Activated CD4-positive, alpha-beta T cell treated with anti-CD3 and anti-CD28 coated beads, Interleukin-2, amount 50 U/mL, for 1 hour (primary cell): ENCODE results near the gene ELK1.
"Not testable (repeated sequence)": the region's sequence is repeated elsewhere in the genome, so short reads cannot be mapped to it uniquely, and the experiment has no call there.

Source experiments
- DNase-seq: peaks from one replicate; pipeline ENCODE4 v3.0.0-alpha.2; 2020

Gene ELK1

GRCh38 chrX:47610511-47610910, 39.9 kb downstream of the ELK1 start:
- DNase-seq: no peak

GRCh38 chrX:47608130-47608810, 42.1 kb downstream of the ELK1 start:
- DNase-seq: no peak

DNA sequence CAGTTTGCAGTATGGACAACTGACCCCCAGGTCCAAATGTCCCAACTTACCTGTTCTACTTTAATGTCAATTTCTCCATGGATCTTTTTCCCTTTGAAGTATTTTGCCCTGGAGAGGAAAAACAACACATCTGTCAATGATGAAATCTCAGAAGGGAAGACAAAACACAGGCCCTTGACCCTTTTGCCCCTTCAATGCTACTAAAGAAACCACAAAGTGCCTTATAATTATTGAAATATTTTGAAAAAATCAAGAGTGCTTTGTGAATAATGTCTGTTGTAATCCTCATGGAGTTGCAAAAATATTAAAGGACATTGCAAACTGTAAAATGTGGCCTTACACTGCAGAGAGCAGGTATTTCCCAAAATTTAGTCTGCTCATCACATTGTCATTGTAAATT, 43.3 kb downstream of the ELK1 start:
- DNase-seq: no peak

- DNase-seq: no peak
Measured at GRCh38 chrX:47605024-47605423, 45.3 kb downstream of the ELK1 start.

DNA sequence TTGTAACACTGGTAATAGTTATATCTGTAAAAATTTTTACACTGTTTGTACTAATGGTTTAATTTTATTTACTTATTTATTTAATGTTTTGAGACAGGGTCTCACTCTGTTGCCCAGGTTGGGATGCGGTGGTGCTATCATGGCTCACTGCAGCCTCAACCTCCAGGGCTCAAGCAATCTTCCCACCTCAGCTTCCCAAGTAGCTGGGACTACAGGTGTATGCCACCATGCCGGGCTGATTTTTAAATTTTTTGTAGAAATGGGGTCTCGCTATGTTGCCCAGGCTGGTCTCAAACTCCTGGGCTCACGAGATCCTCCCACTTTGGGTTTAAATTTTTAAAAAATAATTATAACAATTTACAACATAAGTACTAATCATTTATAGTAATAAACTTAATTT, 47.2 kb downstream of the ELK1 start:
- DNase-seq: not testable (repeated sequence)

DNA sequence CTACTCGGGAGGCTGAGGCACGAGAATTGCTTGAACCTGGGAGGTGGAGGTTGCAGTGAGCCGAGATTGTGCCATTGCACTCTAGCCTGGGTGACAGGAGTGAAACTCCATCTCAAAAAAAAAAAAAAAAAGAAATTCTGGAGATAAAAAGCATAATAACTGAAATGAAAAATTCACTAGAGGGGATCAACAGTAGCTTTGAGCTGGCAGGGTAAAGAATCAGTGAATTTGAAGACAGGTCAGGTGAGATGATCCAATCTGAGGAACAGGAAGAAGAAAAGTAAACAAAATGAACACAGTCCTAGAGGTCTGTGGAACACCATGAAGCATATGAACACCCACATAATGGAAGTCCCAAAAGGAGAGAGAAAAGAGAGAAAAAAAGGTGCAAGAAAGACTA, 53.1 kb downstream of the ELK1 start:
- DNase-seq: no peak

DNA sequence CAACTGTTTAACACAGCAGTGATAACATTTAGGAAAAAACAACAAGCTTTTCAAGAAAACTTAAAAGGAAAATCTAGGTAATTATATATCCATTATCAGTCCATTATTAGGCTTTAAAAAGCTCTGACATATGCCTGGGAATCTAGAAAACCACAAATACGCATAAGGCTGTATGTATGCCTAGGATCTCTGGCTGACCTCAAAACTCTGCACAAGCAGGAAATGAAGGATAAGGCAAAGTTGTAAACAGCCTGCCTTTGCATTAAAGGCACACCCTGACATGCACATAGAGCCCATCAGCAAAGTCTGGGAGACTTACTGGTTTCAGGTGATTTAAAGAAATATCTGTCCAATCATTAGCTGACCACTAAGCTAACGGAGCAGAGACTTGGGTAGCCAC, 54.1 kb downstream of the ELK1 start:
- no peak for DNase-seq

DNA sequence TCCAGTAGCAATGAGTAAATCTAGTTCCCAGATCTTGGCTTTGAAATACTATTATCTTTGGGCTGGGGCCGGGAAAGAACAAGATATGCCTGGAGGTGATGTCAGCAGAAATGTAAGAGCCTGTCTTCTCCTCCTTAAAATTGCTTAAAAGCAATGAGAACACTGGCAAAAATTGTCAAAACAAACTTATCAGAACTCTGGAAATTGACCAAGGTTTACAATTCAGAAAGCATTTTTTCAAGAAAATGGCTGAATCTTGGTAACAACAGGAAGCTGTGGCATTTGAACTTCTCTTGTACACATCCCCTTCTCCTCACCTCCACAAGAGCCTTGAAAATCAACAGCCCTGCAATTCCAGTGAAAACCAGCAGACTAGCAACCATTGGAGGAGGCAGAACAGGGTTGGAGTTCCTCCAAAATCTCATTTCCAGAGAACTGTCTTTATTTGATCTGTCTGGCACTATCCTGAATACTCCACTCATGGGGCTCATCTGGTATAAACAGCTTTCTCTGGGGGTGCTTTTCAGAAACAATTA, 54.6 kb downstream of the ELK1 start:
- DNase-seq: no peak

DNA sequence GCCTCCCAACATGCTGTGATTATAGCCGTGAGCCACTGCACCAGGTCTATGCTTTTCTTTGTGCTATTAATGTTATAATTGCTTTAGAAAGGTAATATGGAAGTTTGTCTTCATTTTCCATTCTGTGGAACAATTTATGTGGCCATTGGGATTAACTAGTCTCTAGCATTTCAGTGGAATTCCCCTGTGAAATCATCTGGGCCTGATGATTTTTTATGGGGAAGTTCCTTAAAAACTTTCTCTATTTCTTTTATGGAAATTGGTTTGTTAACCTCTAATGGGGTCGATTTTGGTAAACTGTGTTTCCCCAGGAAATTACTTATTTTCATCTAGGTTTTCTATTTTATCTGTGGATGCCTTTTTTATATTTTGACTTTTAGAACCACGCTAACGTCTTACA, 56.8 kb downstream of the ELK1 start:
- no peak for DNase-seq

- no peak for DNase-seq
Measured at GRCh38 chrX:47590984-47591383, 59.4 kb downstream of the ELK1 start.

DNA sequence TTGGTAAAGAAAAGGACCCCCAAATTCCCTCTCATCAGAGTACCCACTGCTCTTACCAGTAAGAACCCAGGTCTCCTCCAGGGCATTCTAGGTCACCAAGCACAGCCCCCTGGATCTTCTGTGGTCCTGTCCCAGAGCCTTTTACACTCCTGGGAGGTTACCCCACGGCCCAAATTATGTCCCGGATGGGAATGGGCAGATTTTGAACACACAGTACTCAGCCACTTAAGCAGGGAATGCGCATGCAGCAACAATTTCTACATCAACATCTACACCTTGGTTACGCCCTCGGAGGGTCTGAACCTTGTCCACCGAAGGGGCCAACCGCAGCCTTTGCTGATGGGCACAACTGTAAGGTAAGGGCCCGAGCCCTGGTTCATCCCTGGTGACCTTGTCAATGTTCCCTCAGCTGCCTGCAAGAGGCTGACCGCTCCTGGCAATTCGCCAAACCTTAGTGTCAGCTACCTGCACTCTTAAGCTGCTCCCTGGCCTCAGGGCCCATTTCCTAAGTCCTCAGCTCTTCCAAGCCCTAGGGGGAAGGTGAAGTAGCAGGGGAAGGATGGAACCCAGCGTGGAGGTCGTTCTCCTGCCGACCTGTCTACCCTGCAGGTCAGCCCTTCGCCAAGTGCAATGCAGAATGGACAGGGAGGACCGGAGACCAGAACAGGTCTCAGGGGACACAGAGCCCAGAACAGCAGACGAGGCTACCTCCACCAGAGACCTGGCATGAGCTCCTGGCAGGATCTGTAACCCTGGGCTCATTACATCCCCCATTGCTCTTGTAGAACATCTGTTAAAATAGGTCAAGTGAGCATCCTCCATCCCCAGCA, 62.2 kb downstream of the ELK1 start:
- no peak for DNase-seq

DNA sequence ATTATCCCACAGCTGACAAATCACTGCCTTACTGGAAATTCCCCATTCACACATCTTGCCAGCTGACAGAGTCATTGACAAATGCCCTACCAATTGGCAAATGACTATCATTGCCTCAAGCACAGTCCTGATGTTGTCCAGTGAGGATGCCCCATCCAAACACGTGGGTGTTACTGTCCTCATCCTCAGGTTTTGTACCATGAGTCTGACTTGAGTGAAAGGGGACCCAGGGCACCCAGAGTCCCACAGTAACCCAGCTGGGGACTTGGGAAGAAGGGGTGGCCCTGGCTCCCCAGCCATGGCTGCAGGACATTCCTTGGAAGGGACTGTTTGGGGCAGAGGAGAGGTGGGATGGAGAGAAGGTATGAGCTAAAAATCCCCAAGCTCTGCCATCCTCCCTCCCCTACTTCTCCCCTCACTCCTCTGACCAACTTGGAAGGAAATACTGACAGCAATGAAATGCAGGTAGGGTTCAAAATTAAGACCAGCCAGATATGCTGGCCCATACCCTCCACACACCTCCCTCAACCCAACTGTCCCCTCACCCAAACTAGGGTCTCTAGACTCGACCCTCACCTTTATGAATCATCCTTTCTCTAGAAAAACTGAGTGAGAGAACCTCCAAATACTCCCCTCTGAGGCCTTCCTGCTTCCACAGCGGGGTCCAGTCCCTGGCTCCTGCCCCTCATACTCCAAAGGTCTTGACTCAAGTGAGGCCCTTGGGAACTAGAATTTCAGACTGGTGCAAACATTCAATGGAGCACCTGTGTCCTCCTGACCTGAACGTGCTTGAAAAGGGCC, 63.1 kb downstream of the ELK1 start:
- no peak for DNase-seq

- DNase-seq: no peak
Measured at GRCh38 chrX:47586043-47586787, 64.1 kb downstream of the ELK1 start.
